GM12872 (cell line): ENCODE measurements around the gene MRPS33.

Experiments used
- TF ChIP-seq, protein P1 (sequence below): IDR thresholded peaks from 3 replicates; pipeline ENCODE4 v1.5.1; 2011; ENCODE audit warnings: low read depth, mild to moderate bottlenecking, low read length, moderate library complexity; ENCODE audit not compliant: insufficient read depth

The MRPS33 gene

DNA sequence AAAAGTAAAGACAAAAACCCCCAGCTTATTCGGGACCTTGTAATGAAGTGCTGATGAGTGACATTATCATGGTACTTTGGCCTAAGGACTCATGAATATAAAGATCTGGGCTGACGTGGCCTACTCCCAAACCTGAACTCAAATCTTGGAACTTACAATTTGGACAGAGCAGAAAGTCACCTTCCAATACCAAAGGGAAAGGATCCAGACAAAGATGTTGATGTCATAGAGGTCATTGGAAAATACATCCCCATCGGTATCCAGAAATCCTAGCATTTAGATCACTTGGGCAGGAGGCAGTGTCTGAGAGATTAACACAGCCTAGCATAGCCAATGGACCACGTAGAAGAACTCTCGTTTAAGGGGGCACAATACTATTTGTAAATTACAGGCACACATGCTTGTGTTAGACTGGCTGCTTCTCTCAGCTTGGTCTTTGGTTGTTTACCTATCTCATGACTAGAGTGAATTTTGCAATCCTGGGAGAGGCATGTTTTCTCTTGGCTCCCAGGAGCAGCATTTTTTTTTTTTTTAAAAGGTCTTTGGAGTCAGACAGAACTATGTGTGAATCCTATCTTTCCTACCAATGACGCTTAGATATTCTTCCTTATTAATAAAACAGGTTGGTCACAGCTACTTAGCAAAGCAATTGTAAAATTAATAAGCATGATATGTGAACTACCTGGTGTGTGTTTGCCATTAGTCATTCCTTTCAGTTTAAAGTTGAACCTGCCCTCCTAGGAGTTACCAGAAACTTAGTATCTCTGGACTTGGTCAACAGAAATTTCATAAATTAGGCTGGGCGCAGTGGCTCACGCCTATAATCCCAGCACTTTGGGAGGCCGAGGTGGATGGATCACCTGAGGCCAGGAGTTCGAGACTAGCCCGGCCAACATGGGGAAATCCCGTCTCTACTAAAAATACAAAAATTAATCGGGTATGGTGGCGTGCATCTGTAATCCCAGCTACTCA is 27.8 kb upstream of the MRPS33 start:
- TF ChIP-seq, protein P1, sequence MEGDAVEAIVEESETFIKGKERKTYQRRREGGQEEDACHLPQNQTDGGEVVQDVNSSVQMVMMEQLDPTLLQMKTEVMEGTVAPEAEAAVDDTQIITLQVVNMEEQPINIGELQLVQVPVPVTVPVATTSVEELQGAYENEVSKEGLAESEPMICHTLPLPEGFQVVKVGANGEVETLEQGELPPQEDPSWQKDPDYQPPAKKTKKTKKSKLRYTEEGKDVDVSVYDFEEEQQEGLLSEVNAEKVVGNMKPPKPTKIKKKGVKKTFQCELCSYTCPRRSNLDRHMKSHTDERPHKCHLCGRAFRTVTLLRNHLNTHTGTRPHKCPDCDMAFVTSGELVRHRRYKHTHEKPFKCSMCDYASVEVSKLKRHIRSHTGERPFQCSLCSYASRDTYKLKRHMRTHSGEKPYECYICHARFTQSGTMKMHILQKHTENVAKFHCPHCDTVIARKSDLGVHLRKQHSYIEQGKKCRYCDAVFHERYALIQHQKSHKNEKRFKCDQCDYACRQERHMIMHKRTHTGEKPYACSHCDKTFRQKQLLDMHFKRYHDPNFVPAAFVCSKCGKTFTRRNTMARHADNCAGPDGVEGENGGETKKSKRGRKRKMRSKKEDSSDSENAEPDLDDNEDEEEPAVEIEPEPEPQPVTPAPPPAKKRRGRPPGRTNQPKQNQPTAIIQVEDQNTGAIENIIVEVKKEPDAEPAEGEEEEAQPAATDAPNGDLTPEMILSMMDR: no peak

DNA sequence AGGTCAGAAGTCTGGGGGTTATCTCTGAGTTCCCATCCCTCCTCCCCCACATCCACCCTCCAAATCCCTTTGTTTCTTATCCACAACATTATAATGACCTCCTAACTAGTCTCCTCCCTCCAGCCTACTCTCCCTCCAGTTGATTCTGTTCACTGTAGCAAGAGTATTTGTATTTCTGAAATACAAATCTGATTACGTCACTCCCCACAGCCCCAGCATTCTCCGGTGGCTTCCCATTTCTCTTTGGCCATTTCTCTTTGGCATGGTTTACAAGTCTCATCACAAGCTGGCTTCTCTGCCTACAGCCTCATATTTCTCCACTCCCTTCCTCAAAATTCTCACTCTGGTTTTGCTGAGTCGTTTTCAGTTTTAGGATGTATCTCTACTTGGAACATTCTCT is 24.6 kb upstream of the MRPS33 start:
- TF ChIP-seq, protein P1: no peak

- TF ChIP-seq, protein P1: no peak
Observed at GRCh38 chr7:141028767-141029166, 14.0 kb upstream of the MRPS33 start.

DNA sequence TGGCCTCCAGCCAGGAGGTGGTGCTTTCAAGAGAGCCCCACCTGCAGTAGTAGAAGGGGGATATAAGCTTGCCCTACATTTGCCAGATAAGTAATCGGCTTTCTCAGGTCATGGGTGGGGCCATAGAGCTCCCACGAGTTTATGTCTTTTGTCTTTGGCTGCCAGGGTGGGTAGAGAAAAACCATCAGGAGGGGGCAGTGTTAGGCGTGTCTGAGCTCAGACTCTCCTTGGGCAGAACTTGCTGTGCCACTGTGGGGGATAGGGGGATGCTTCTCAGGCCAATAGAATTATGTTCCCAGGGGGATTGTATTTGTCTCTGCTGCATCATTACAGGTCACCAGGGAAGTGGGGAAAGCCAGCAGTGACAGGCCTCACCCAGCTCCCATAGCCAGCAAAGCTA is 12.3 kb upstream of the MRPS33 start:
- TF ChIP-seq, protein P1: no peak

GRCh38 chr7:141024668-141025067 is 9.9 kb upstream of the MRPS33 start:
- TF ChIP-seq, protein P1: no peak

- TF ChIP-seq, protein P1: no peak
Observed at GRCh38 chr7:141023295-141023694, 8.5 kb upstream of the MRPS33 start.

- TF ChIP-seq, protein P1: no peak
Observed at GRCh38 chr7:141017555-141017954, 2.8 kb upstream of the MRPS33 start.
